ENCODE results near the gene REEP3.
"Not testable (repeated sequence)": the region's sequence is repeated elsewhere in the genome, so short reads cannot be mapped to it uniquely, and the experiment has no call there.

REEP3 gene

GRCh38 chr10:63549810-63550209, 28.6 kb downstream of the REEP3 start:
- no peak for DNase-seq (ENCODE audit: low spot score)

DNA sequence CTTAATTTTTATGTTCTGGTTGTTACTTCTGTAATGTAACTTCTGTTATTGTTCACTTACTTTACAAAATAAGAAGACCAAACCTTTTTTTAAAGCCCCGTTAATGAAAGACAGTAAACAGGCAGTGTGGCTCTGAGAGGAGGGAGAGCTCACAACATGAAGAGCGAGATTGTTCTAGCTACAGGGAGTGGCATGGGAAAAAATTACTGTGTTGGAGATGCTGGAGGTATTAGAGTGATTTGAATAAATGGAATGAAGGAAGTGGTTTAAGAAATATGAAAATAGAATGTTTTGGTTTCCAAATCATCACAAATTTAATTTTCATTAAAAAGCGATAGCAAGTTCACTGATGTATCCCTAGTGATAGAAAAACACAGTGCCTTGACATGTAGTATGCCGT, 31.8 kb downstream of the REEP3 start:
- no peak for DNase-seq (ENCODE audit: low spot score)

DNA sequence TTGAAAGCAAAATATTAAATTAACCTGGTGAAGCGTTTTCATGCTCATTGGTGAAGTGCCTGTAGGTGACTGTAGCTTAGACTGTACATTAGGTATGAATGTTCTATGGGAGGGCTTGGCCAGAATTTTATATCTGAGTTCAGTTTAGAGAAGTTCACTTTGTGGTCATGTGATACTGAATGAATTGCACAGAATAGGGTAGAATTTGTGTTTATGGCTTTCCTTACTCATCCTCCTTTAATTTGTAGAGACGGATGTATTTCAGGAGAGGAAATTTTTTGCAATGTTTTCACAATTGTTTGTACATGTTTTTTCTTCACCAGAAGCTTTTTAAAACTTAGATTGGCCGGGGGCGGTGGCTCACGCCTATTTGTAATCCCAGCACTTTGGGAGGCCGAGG, 32.3 kb downstream of the REEP3 start:
- DNase-seq (ENCODE audit: low spot score) = no peak

DNA sequence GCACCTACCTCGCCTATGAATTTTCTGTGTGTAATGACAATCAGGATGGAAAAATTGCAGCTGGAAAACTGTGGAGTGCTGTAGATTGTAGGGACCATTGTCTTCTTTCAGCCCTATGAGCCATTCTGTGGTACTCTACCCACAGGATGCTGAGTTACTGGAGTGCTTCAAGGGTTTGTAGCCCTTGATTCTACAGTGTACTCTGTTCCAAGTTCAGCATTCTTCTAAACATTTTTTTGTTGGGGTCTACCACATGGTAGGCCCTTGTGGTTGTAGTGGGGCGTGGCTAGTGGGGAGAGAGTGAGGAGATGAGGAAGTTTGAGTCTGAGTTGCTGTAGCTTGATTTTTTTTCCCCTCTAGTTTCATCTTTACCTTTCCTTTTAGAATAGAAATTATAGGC, 33.5 kb downstream of the REEP3 start:
- no peak for DNase-seq (ENCODE audit: low spot score)

GRCh38 chr10:63555330-63555729, 34.1 kb downstream of the REEP3 start:
- no peak for DNase-seq (ENCODE audit: low spot score)

DNA sequence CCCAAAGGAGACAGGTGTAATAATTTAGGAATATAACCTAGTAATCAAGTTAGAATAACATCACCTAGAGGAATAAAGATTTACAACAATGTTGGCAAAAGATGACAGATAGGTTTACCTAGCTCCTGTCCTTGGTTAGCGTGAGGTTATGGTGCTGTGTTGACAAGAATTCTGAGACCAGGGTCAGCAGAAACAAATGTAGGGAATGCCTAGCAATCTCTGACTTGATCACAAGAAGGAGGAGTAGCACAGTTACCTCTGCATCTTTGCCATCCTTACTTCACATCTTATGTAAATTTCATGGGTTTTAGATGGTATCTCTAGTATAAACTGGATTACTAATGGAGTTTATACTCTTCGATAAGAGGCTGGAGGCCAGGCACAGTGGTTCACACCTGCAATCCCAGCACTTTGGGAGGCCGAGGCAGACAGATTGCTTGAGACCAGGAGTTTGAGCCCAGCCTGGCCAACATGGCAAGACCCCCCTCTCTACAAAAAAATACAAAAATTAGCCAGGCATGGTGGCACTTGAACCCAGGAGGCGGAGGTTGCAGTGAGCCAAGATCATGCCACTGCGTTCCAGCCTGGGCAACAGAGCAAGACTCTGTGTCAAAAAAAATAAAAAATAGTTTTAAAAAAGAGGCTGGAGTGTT, 37.1 kb downstream of the REEP3 start:
- DNase-seq (ENCODE audit: low spot score) = no peak

- no peak for DNase-seq (ENCODE audit: low spot score)
Observed at GRCh38 chr10:63561341-63561740, 40.1 kb downstream of the REEP3 start.

- no peak for DNase-seq (ENCODE audit: low spot score)
Observed at GRCh38 chr10:63562391-63562790, 41.2 kb downstream of the REEP3 start.

- no peak for DNase-seq (ENCODE audit: low spot score)
Observed at GRCh38 chr10:63562857-63563256, 41.7 kb downstream of the REEP3 start.

GRCh38 chr10:63563623-63564022, 42.4 kb downstream of the REEP3 start:
- DNase-seq (ENCODE audit: low spot score) = no peak

DNA sequence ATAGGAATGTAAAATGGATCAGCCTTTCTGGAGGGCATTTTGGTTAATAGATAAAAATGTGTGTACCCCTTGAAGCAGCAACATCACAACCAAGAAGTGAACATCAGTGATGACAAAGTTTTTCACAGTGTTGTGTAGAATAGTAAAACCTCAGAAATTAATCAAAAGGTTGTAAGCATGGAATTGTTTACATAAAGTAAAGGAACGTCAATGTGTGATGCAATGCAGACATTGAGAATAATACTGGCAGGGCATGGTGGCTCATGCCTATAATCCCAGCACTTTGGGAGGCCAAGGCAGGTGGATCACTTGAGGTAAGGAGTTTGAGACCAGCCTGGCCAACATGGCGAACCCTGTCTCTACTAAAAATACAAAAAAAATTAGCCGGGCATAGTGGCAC, 43.5 kb downstream of the REEP3 start:
- not testable (repeated sequence) for DNase-seq (ENCODE audit: low spot score)

- no peak for DNase-seq (ENCODE audit: low spot score)
Observed at GRCh38 chr10:63573068-63573697, 52.0 kb downstream of the REEP3 start.

DNA sequence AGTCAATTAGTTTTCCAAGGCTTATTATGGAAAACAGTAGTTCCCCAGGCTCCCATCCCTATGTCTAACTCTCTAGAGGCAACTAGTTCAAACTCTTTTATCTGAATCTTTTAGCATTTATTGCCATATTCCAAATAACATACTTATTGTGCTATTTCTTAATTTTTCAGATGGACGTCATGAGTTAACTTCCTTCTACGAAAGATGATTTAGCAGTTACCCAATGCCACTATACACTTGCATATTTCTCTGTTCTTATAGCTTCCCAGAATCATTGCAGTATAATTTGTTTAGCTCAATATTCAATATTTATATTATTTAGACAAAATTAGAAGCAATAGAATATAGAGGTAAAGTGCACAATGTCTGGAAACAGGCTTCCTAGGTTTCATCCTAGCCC, 52.8 kb downstream of the REEP3 start:
- DNase-seq (ENCODE audit: low spot score) = no peak

- DNase-seq (ENCODE audit: low spot score) = no peak
Observed at GRCh38 chr10:63576501-63576900, 55.3 kb downstream of the REEP3 start.

DNA sequence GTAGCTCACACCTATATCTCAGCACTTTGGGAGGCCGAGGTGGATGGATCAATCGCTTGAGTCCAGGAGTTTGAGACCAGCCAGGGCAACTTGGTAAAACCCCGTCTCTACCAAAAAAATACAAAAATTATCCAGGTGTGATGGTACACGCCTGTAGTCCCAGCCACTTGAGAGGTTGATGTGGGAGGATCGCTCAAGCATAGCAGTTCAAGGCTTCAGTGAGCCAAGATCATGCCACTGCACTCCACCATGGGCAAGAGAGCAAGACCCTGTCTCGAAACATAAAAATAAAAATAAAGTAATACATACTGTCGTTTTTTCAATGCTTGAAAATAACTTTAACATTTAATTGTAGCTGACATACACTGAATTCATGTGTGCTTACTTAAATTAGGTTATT, 57.3 kb downstream of the REEP3 start:
- DNase-seq (ENCODE audit: low spot score) = no peak

DNA sequence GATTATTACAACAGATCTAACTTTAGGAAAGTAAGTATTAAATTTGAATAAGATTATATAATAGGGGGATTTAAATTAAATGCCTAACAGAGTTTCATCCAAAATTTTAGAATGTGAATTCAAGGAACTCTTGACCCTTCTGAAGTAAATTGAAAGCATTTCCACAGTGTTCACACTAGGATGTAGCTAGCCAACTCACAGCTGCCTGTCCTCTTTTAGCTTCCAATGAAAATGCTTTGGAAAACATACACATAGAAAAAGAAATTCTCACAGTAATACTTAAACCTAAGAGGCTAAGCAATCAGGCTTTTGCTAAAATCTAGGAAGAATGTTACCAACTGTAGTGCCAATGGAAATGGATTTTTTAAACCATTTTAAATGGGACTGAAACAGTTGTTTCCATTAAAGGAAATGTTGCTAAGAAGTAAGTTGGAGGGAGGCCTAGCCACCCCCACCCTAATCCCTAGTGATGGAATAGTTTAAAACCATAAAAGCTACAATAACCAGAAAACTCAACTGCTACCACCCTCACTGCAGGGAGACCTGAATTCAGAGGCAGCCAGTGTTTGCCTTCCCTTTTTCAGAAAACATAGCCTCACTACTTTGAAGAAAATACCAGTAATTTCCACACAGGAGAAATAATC, 58.3 kb downstream of the REEP3 start:
- DNase-seq (ENCODE audit: low spot score) = no peak

DNA sequence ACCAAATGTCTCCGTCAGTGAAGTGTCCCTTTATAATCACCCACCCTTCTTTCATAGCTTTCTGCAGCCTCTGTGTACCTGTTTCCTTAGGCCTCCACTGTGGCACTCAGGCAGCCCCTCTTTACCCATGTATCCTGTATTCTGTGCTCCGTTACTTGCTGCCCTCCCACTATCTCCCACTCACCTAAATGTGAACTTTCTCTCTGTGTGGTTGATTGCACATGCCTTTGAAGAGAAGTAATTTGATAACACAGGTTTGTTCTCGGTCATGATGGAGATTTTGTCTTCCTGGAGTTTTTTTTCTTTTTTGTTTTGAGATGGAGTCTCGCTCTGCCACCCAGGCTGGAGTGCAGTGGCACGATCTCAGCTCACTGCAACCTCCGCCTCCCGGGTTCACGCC, 61.5 kb downstream of the REEP3 start:
- DNase-seq (ENCODE audit: low spot score) = no peak

- DNase-seq (ENCODE audit: low spot score) = no peak
Observed at GRCh38 chr10:63583397-63583796, 62.2 kb downstream of the REEP3 start.

- DNase-seq (ENCODE audit: low spot score) = peak; percentile 40
Observed at GRCh38 chr10:63583909-63584724, 62.9 kb downstream of the REEP3 start.

DNA sequence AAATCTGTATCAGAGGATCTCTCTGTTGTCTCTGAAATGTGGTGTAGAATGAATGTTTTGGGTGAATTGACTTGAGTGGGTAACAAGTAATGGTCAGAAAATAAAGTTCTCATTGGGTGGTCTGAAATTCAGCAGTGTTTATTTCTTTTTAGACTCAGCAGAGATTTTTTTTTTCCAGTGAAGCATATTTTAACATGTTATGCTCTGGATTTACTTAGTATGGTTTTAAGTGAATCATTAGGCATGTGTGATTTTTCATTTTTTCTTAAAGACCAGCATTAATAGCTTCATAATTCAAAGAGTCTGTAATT, 63.5 kb downstream of the REEP3 start:
- DNase-seq (ENCODE audit: low spot score) = no peak

GRCh38 chr10:63585041-63585440, 63.8 kb downstream of the REEP3 start:
- DNase-seq (ENCODE audit: low spot score) = no peak

GRCh38 chr10:63586043-63586442, 64.8 kb downstream of the REEP3 start:
- DNase-seq (ENCODE audit: low spot score) = no peak

DNA sequence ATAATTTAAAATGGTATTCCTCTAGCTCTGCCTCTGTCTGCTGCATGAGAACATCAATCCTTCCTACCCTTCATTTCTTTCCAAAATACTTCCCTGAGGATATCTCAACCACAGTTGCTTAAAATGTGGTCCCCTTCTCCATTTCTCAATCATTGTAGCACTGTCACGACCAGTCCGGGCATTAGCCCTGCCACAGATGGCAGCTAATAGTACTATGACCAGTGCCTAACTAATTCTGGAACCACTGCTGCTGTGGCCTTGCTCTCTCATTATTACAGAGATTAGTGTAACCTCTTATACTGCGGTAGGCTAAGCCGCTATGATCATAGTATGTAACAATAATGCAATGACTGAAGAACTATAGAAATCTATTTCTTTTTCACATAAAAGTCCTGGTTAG, 66.0 kb downstream of the REEP3 start:
- DNase-seq (ENCODE audit: low spot score) = no peak
